Heart left ventricle (tissue), 13 donors: ENCODE measurements around the gene FNDC7.

Experiments used
- CTCF ChIP-seq, 12 donors: fragments of 200-600 bp; sonication (generic) in 4 of 12; IDR thresholded peaks; one replicate each; pipeline versions ENCODE4 v1.5.0 to v1.8.0; 2018 to 2022; ENCODE audit warnings: antibody characterized with exemption in 12 of 12, mild to moderate bottlenecking in 5 of 12
- POLR2A ChIP-seq, 2 donors: fragments of 450-650 bp; IDR thresholded peaks; one replicate each; pipeline ENCODE4 v1.6.1; 2017; ENCODE audit warnings: antibody characterized with exemption in 2 of 2, mild to moderate bottlenecking in 2 of 2, moderate library complexity in 2 of 2
- donor health status: ischemic (EF 13 %, LVEDD 7.1; RV severe dilation, severe dysfunction).
- donor health status: DM: no; HTN: yes; CAD: no.
- donor health status: DM: no; HTN: no; CAD: no.
- donor health status: ischemic (EF 25% LVEDD 6.9; RV normal size, moderate dysfunction).
- donor health status: ischemic (EF 25% LVEDD 5.7; RV mildly dilated, moderate dysfunction).
- donor health status: ischemic (EF 35%, LVEDD 5.7; RV mildly dilated, moderate dysfunction).
- donor health status: nonischemic (EF 11% LVEDD 7.7; RV severe dilation, severe dysfunction).
- donor health status: DM: yes; HTN: yes; CAD: no.
- donor health status: PGD.
- donor health status: ischemic (EF 29% LVEDD 5.4; RV normal size, mild dysfunction).
- donor health status: nonischemic (EF 23%, LVEDD 6.1; RV moderate dilation, normal function).

GRCh38 chr1:108668777-108669176 is 43.9 kb upstream of the FNDC7 start:
- TF ChIP-seq CTCF (IDR thresholded peaks at IDR 0.05) (no peak), POLR2A (IDR thresholded peaks at IDR 0.05) (no peak)
